NT2/D1 (cell line): ENCODE data around the gene LAIR2.

Source experiments
- DNase-seq: peaks from one replicate; pipeline ENCODE4 v3.0.0-alpha.2; 2011; ENCODE audit warnings: low read depth, low spot score
- H3K27me3 ChIP-seq: 2 replicates; pipeline ENCODE4 v1.6.0; 2011; ENCODE audit warnings: mild to moderate bottlenecking; ENCODE audit not compliant: insufficient read length, insufficient read depth
- H3K36me3 ChIP-seq: 2 replicates; pipeline ENCODE4 v1.6.1; 2011; ENCODE audit warnings: mild to moderate bottlenecking, low read length, mixed read lengths; ENCODE audit not compliant: insufficient read depth, insufficient read length
- H3K4me1 ChIP-seq: 2 replicates; pipeline ENCODE4 v1.5.1; 2011; ENCODE audit not compliant: insufficient read depth, insufficient read length
- H3K4me3 ChIP-seq: 2 replicates; pipeline ENCODE4 v1.5.1; 2011; ENCODE audit warnings: low read depth; ENCODE audit not compliant: insufficient read length
- H3K9ac ChIP-seq: 2 replicates; pipeline ENCODE4 v1.6.0; 2011; ENCODE audit warnings: low read depth; ENCODE audit not compliant: insufficient read length
- H3K9me3 ChIP-seq: 2 replicates; pipeline ENCODE4 v1.5.1; 2011; ENCODE audit warnings: mild to moderate bottlenecking, low read length; ENCODE audit not compliant: insufficient read depth
- SUZ12 ChIP-seq: IDR thresholded peaks from 2 replicates; pipeline ENCODE4 v1.6.1; 2011; ENCODE audit not compliant: insufficient read length, insufficient read depth; ENCODE audit errors: extremely low read depth
- YY1 ChIP-seq: IDR thresholded peaks from 2 replicates; pipeline ENCODE4 v1.6.1; 2011; ENCODE audit not compliant: insufficient read length, insufficient read depth
- ZNF274 ChIP-seq: IDR thresholded peaks from 2 replicates; pipeline ENCODE4 v1.6.1; 2011; ENCODE audit warnings: mild to moderate bottlenecking, low read depth, low read length

LAIR2 gene

GRCh38 chr19:54551950-54552912, 49.6 kb downstream of the LAIR2 start:
- no peak overlapping the region for H3K4me3 ChIP-seq
- no peaks in the 10 kb centered on the region for H3K4me1 ChIP-seq
- no peak for DNase-seq
- H3K27me3 ChIP-seq = no peaks in the 10 kb centered on the region
- H3K9me3 ChIP-seq = no peaks in the 10 kb centered on the region
- H3K9ac ChIP-seq = no peak overlapping the region
- H3K36me3 ChIP-seq = no peaks in the 10 kb centered on the region
- no peak for TF ChIP-seq YY1
- no peak for TF ChIP-seq ZNF274
- no peak for TF ChIP-seq SUZ12

- Histone ChIP-seq H3K9me3 (no peaks in the 10 kb centered on the region), H3K36me3 (no peaks in the 10 kb centered on the region), H3K4me3 (no peak overlapping the region), H3K4me1 (no peaks in the 10 kb centered on the region), H3K27me3 (no peaks in the 10 kb centered on the region), H3K9ac (no peak overlapping the region)
- no peak for DNase-seq
- no peak for TF ChIP-seq ZNF274
- no peak for TF ChIP-seq YY1
- TF ChIP-seq SUZ12 = no peak
These were observed 50.3 kb downstream of the LAIR2 start for GRCh38 chr19:54552913-54553310.

GRCh38 chr19:54554006-54554405, 51.4 kb downstream of the LAIR2 start:
- Histone ChIP-seq H3K27me3 (no peaks in the 10 kb centered on the region), H3K4me1 (no peaks in the 10 kb centered on the region), H3K36me3 (no peaks in the 10 kb centered on the region), H3K9me3 (no peaks in the 10 kb centered on the region), H3K4me3 (no peak overlapping the region), H3K9ac (no peak overlapping the region)
- DNase-seq = no peak
- no peak for TF ChIP-seq ZNF274
- no peak for TF ChIP-seq SUZ12
- no peak for TF ChIP-seq YY1

GRCh38 chr19:54554896-54555295, 52.3 kb downstream of the LAIR2 start:
- Histone ChIP-seq H3K4me1 (no peaks in the 10 kb centered on the region), H3K9me3 (no peaks in the 10 kb centered on the region), H3K27me3 (no peaks in the 10 kb centered on the region), H3K36me3 (no peaks in the 10 kb centered on the region), H3K4me3 (no peak overlapping the region), H3K9ac (no peak overlapping the region)
- DNase-seq = no peak
- TF ChIP-seq SUZ12 (no peak), ZNF274 (no peak), YY1 (no peak)

GRCh38 chr19:54556194-54556593, 53.6 kb downstream of the LAIR2 start:
- no peak for DNase-seq
- Histone ChIP-seq H3K36me3 (no peaks in the 10 kb centered on the region), H3K27me3 (no peaks in the 10 kb centered on the region), H3K9ac (no peak overlapping the region), H3K4me3 (no peak overlapping the region), H3K9me3 (no peaks in the 10 kb centered on the region), H3K4me1 (no peaks in the 10 kb centered on the region)
- TF ChIP-seq SUZ12 (no peak), ZNF274 (no peak), YY1 (no peak)

GRCh38 chr19:54558339-54558738, 55.7 kb downstream of the LAIR2 start:
- TF ChIP-seq YY1 (no peak), ZNF274 (no peak), SUZ12 (no peak)
- Histone ChIP-seq H3K27me3 (no peaks in the 10 kb centered on the region), H3K9ac (no peak overlapping the region), H3K4me1 (no peaks in the 10 kb centered on the region), H3K36me3 (no peaks in the 10 kb centered on the region), H3K9me3 (no peaks in the 10 kb centered on the region), H3K4me3 (no peak overlapping the region)
- DNase-seq = no peak
